COR-L47 (cell line): ENCODE results near the gene NKD2.
"Not testable (repeated sequence)": the region's sequence is repeated elsewhere in the genome, so short reads cannot be mapped to it uniquely, and the experiment has no call there.

Experiments used
- DNase-seq: peaks from one replicate; lab custom pipeline; 2025; lab: John Stamatoyannopoulos, UW

NKD2 gene

DNA sequence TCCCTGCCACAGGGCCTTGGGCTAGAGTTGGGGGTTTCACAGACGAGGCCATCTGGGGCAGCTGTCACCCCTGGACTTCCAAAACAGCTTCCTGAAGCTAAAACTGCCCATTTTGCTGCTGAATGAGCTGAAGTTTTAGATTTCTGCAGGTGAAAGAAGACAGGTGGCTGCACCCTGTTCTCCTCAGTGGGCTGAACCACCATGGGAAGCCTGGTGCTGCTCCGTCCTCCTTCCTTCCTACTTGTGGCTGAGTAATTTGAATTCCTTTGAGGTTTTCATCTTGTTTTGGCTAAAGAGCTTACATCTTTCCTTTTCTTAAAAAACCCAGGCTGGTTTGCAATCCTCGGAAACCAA lies 5.3 kb downstream of the NKD2 start:
- DNase-seq, result no peak

DNA sequence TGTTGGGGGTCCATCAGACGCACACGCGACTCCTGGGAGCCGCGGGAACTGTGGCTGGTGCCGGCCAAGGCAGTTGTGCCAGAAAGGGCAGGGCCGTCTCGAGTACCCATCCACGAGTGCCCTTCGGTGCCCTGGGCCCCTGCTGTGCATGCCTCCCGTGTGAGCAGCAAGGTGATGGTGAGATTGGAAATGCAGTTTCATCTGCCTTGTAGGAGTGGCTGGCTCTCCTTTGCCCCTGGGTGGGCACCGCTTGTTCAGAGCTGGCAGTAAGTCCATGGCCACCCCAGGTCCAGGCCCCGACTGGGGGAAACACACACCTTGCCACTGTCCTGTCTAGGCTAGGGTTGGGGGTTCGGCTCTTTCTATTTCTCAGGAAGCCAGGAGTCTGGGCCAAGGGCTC lies 5.7 kb downstream of the NKD2 start:
- no peak for DNase-seq

DNA sequence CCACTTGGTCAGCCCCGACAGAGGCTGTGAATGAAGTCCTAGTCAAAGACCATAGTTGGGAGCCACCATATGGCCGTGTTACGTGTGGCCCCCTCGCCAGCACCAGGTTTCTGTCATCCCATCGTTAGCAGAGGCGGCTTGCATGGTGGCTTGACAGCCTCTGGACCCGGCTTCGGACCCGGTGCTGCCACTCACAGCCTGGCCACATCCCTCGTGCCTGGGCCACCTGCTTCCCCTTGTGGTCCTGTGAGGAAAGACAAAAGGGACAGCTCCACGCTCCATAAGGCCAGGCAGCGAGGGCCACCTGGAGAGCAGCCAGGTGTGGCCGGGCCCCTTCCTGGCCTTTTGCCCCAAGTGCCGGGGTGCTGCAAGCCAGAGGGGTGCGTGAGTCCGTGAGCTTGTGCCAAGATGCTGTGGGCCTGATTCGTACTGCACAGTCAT lies 6.2 kb downstream of the NKD2 start:
- no peak for DNase-seq

DNA sequence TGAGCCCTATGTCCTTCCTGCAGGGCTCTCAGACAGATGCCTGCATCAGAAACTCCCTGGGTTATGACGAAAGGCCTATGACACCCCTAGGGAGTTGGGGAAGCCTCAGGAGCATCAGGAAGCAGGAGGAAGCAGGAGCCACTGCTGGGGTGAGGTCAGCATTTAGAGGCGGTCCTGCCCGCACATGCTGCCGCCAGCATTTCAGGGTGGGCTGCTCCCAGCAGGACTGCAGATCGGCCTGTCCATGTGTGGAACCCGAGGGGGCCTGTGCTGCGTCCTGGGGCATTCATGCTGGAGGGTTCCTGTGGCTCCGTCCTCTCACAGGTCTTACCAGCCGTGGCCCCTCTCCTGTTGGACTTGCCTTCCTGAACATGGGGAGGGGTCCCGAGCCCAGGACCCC lies 6.9 kb downstream of the NKD2 start:
- DNase-seq, result no peak

DNA sequence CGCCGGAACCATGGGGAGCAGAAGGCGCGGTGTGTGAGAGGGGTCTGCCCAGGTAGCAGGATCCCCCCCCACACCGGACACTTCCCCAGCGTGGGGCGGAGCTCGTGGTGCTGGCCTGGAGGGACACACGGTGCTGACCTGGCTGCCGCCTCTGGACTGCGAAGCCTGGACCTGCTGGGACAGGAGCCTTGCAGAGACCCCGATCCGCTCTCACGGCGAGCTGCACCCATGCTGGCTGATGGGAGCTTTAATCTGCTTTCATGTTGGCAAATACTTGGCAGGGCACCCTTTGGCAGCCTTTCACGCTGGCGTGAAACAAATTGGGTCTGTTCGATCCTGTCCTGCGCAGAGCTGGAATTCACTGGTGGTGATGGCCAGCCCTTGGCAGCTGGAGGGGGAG lies 7.4 kb downstream of the NKD2 start:
- DNase-seq, result no peak

DNA sequence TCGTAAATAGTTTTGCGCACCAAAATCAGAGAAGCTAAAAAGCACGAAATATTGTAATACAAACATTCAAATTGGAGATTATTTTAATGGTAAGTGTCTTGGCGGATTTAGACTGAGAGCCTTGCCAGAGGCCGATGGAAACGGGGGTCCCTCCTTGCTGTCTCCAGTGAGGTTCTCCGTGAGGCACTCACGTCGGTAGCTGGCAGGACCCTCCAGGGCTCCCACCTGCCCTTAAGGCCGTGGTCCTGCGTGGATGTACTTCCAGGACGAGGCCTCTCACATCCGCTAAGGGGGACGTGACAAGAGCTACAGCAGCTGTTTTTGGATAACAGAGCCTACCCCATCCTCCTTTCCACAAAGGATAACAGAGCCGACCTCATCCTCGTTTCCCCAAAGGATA lies 7.9 kb downstream of the NKD2 start:
- no peak for DNase-seq

DNA sequence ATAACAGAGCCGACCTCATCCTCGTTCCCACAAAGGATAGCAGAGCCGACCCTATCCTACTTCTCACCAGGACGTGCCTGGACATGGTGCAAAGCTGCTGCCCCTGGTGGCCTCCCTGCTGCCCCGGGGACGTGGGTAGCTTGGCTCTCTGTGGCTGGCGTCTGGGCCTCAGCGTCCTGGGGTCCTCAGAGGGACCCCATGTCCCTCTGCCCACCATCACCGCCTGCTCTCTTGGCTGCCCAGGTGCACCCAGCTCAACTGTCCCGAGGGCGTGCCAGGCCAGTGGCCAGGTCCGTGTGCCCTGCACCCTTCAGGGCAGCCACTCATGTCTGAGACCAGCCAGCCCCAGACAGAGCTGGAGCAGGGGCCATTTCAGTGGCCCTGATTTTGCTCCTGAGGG lies 8.5 kb downstream of the NKD2 start:
- DNase-seq, result no peak

DNA sequence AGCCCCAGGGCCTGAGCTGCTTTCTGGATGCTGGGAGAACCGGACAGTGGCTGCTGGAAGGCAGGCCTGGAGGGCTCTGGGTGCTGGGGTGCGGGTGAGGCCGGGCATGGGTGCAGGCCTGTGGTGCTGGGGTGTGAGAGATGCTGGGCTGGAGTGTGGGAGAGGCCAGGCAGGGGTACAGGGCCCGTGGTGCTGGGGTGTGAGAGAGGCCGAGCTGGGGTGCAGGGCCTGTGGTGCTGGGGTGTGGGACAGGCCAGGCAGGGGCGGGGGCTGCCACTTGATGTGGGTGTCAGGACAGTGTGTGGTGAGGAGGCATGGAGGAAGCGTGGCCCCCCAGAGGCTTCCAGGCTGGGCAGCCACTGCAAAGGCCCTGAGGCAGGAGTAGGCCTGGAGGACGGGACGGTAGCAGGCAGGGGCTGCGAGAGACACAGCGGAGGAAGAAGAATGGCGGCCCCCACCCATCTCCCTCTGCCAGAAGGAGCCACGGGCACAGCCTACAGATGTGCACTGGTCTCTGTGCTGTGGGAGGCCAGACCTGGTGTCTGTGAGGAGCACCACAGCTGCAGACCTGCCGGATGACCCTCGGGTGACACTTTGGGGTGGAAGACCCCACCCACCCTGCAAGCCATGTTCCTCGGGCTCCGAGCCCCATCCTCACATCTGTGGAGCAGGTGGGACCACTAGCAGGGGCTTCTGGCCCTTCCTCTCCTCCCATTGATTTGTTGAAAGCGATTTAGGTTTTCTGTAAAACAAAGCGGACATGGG lies 9.3 kb downstream of the NKD2 start:
- no peak for DNase-seq

DNA sequence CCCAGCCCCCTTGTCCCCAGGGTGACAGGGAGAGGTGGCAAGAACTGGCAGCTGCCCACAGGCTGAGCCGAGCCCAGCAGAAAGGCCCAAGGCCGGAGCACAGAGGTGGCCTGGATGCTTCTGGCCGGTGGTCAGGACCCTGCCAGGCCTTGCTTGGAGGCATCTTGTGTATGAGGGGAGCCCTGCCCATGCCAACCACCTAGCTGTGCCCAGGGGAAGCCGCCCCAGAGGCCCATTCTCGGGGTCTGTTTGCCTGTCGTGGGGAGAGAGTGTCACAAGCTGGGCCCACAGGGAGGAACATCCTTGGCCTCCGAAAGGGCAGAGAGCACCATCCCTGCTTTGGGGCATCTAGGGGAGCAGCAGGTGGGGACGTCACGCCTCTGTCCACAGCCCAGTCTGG lies 10.0 kb downstream of the NKD2 start:
- no peak for DNase-seq

DNA sequence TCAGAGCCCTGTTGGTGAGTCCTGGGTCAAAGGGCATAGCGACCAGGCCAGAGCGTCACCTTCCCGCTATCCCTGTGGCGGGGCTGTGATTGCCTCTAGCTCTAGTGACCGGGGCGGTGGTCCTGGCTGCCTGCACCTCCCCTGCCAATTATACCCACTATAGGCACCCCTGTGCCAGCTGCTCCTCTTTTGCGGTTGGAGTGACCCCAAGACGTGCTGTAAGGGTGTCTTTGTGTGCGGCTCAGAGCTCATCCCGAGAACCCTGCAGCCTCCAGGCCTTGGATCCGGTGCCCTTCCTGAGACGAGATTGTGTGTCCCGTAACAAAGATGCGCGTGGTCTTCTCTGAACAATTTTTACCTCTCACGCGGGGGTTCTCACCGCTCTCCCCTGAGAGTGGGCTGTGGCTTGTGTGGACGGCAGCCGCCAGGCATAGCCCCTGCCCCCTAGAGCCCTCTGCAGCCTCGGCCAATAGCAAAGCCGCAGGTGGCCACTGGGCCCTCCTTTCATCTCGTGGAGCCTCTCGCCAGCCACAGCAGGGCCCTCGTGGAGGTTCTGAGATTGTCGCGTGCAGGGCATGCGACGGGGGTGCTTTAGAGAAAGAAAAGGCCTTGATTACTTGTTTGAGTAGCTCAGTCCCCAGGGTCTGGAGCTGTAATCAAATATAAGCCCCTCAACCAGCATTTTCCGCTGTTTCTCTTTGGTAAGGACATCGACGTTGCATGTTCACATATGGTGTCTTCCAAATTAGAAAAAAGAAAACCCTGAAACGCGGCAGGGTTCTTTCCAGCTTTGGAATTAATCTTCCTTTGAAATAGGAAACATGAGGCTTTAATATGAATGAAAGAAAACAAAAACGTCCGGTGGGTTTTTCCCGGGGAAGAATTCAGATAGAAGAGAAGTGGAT lies 10.7 kb downstream of the NKD2 start:
- no peak for DNase-seq

DNA sequence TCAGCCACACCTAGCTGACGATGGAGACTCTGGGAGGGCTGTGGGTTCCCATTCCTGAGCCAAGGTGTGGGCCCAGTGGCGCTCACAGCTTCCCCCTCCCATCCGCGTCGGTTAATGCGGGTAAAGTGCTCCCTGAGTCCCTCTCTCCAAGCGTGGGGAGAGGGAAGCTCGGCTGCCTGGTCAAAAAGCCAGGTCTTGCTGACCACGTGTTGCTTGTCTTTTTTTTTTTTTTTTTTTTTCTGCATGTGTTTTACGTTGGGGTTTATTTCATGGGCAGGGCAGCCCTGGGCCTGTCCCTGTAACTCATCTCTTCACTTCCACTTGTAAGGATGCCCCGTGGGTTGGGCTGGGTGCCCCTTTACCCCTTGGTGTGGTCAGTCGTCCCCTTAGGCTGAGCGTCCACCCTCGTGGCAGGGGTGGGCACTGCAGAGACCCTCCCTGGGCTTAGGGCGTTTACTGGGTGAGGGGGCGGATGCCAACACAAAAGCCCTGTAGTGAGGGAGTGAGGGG lies 11.9 kb downstream of the NKD2 start:
- no peak for DNase-seq

DNA sequence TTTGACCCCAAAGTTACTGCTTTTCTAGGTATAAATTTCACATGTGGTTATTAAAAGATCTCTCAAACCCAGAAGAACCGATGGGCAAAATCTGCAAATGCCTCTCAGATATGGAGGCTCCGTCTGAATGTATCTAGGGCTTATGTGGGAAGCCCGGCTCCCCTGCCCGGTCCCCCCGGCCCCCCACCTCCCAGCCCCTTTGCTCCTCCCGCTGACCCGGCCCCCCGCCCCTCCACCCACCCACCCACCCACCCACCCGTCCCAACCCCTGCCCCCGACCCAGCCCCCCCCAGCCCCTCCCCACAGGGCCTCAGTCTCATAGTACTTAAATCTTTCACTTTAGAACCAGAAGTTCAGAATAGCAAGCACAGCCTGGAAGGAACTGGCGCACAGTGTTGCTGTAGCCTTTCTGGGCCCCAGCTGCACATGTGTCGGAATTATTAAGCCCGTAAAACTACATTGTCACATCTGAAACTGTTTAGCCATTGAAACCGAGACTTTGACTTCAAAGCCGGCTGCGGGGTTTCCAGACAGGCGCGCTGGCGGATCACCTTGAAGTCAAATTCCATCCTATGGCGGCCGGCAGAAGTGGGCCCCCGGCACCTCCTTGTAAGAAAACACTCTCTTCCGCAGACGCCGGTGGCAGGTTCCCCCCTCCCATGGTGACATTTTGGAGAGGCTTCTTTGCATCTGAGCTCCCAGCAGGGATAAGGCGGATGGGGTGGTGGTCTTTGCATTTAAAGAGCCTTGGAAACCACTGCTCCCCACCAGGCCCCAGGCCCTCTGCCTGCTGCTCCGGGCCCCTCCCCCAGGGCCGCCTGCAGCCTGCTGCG lies 12.8 kb downstream of the NKD2 start:
- DNase-seq, result no peak

DNA sequence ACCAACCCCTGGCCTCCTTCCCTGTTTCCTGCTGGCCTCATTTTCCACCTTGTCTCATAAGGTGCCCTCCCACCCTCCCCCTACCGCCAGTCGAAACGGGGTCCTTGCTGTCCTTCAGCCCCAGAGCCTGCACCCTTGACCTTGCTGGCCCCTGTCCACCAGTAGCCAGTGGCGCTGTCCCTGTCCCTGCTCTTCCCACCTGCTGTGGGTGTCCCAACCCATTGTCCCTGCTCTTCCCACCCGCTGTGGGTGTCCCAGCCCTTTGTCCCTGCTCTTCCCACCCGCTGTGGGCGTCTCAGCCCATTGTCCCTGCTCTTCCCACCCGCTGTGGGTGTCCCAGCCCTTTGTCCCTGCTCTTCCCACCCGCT lies 13.4 kb downstream of the NKD2 start:
- not testable (repeated sequence) for DNase-seq

DNA sequence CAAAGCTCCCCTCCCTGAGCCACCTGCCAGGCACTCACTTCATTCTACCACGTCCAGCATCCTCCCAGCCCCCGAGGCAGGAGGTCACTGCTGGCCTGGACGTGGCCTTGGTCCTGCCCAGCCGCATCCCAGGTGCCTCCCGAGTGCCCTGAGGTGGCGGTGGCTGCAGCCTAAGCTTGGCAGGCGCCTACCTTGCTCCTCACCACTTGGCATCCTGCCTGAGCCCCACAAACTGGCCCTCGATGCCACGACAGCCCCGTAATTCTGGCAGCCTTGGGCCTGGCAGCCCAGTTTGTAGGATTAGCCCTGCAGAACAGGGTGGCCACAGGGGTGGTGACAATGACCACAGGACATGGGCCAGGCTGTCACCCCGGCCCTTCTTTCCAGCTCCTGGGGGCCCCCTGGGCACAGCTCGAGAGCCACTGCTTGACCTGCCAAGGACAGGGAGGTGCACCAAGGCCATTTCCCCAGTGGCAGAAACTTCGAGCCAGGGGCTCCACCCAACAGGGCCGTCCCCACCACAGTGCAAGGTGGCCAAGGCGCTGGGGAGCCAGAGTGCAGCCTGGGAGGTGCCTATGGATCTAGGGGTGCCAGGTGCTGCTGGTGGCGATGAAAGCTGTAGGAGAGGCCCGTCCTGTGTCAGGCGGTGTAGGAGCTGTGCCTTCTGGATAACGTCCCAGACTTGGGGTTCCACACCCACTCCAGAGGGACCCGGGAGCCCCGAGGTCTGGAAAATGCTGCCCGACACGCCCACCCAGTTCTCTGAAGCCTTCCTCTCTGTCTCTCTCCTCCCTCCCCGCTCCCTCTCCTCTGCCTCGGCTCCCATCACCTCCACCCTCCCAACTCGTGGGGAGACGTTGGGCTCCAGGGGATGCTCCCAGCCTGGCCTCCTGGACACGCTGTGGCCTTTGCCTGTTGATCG lies 18.4 kb downstream of the NKD2 start:
- no peak for DNase-seq

DNA sequence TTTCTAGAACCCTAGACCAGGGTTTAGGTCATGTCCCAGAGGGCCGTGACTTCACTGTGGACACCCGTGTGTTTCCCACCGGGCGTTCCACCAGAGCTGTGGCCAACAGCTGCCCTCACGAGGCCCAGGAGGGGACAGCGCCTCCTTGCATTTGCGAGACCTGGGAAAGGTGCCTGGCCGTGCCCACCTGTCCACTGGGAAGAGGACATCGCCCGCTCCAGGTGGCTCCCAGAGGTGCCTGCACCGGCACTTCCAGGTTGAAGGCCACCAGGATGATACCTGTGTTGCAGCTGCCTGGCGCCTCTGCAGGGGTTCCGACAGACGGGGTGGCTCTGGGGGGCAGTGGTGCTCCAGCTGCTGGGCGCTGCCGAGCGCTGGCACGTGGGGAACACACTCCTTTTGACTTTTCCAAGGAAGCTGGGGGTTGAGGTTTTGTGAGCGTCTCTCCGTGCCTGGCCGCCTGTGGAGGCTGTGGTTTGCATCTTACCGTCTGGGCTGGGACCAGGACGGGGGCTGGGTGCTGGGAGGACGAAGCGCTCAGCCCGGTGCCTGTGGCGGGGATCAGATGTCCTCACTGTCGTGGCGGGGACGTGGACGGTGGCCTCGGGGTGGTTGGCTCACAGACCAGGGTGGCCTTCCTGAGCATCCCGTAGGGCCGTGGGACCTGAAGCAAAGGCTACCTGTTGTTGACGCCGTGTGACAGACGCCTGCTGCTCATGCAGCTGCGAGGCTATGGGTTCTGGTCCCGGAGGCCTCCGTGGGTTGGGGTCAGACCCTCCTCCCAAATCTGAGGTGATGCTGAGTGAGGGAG lies 19.2 kb downstream of the NKD2 start:
- no peak for DNase-seq

DNA sequence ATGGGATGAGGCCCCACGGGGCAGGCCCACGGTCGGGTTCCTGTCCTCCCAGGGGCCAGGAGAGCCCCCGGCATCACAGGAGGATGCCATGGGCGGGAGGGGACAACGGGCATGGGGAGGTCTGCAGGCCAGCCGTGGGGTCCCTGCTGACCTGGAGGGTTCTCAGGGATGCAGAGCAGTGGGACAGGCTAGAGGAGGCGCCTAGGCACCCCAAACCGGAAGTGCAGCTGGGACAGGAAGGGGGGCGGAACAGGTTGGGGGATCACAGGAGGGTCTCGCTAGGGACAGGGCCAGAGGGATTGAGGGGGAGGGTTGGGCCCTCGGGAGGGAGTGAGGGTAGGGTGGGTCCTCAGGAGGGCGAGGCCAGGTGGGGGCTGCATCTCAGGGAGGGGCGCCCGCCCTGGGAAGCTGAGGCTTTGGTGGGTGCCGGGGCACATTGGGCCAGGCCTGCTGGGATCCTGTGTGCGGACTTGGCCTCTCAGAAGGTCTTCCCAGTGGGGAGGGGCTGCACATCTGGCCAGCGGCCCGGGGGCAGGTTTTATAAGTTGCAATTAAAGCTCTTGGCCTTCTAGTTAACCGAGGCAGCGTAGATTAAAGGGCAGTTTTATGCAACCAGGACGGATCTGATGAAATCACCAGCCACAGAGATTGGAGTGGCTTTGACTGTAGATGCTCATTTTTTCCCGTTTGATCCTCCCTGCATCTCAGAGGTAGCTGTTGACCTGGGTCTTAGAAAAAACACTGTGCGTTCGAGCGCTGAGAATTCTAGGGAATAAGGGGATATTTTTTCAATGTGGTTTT lies 20.1 kb downstream of the NKD2 start:
- DNase-seq, result no peak

DNA sequence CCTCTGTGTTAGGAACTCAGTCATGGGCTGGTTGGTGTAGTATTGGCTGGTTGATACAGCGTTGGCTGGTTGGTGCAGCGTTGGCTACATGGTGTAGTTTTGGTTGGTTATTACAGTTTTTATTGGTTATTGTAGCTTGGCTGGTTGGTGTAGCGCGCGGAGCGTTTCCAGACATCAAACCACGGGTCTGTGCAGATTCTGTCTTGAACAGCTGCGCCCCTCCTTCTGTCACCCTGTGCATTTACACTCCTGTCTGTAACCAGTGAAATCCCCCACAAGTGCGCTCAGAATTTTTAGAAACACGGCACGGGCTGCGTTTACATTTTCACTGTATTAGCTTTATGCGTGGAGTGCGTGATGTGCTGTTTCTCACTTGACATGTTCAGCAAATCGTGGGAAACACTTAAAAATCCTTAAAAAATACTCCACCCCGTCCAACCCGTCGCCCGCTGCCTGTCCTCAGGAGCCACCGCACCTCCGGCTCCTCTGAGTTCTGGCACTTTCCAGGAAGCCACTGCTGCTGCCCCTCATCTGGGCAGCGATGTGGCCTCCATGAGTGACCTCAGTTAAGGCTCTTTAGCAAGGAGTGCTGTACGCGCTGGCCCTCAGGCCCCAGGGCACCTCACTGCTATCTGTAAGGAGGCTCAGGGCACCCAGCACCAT lies 20.8 kb downstream of the NKD2 start:
- no peak for DNase-seq

DNA sequence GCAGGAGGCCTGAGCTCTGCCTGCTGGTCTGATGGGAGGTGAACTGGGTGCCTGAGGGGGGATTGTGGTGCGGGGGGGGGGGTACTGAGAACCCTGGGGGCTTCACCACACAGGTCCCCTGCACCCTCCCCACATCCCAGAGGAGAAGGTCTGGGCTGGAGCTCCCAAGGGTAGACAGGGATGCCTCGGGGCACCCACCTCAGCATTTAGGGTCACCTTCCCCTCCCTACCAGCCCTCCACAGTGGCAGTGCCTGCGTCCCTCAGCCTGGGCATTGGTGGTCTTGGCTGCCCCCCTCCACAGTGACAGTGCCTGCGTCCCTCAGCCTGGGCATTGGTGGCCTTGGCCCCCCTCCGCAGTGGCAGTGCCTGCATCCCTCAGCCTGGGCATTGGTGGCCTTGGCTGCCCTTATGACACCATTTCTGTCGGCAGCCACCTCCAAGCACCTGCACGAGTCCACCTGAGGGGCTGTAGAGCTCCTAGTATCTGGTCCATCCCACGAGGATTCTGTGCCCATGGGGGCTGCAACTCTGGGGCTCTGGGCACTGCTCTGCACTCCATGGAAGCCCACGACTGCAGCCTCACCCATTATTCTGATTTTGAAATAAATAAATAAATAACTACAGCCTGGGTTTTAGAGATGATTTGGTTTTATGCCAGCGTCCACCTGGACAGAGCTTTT lies 21.5 kb downstream of the NKD2 start:
- no peak for DNase-seq
